SHP77 treated with DMSO at 0.1 percent for 48 hours (cell line): ENCODE data around the gene NEO1.

ENCODE experiments used
- DNase-seq: peaks from one replicate; lab custom pipeline; 2025; lab: John Stamatoyannopoulos, UW

Gene NEO1

GRCh38 chr15:73331991-73332925 is 280.0 kb downstream of the NEO1 start:
- DNase-seq, result no peak

DNA sequence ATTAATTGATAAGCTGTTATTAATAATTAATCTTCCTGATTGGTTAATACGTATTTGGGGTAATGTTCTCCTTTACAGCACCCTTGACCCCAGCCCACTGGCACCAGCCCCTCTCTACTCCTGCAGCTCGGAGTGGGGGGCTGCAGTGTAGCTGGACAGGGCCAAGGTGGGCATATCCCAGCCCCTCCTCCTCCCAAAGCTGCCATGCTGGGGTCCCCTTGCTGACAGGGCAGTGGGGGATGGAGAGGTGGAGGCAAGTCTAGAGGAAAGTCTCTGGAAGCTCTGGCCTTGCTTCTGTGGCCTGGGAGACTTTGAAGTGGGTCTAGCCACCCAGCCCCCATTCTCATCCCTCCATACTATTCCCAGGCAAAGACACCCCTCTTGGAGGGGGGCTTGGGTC is 280.7 kb downstream of the NEO1 start:
- DNase-seq, result no peak

- DNase-seq, result no peak
Observed at GRCh38 chr15:73334086-73334485, 281.8 kb downstream of the NEO1 start.

GRCh38 chr15:73335026-73335425 is 282.8 kb downstream of the NEO1 start:
- no peak for DNase-seq

- DNase-seq, result no peak
Observed at GRCh38 chr15:73335471-73335870, 283.2 kb downstream of the NEO1 start.

- no peak for DNase-seq
Observed at GRCh38 chr15:73336756-73337155, 284.5 kb downstream of the NEO1 start.

GRCh38 chr15:73337187-73337586 is 284.9 kb downstream of the NEO1 start:
- DNase-seq, result no peak

GRCh38 chr15:73338058-73338457 is 285.8 kb downstream of the NEO1 start:
- DNase-seq, result peak; percentile 17

DNA sequence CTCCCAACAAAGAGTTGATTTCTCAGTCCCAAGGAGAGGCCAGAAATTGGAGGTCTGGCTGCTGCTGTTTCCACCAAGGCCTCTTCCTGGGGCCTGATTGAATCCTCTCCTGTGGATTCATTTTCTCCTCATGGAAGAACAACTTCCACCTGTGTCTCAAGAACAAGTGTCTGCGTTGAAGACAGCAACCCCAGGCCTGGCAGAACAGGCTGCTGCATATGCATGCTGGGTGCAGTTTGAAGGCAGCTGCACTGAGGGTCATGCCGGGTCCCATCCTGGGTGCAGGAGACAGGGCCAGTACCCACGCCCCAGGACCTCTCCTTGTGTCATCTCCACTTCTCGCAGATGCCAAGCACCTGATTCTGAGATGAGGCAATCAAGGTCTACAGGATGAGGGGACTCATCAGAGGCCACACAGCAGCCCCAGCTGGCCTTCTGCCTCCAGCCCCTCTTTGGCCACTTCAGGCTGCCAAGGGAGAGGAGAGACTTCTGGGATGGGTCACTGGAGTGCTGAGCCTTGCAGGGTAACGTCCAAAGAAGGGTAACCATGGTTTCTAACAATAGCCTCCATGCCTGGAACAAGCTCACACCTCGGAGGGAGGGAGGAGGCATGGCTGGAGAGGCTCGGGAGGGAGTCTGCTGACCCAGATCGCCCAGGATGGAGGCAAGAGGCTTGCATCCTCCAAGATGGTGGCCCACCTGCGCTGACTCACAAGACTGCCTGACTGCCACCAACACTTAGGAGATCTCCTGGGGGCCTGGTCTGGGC is 286.5 kb downstream of the NEO1 start:
- DNase-seq, result no peak

DNA sequence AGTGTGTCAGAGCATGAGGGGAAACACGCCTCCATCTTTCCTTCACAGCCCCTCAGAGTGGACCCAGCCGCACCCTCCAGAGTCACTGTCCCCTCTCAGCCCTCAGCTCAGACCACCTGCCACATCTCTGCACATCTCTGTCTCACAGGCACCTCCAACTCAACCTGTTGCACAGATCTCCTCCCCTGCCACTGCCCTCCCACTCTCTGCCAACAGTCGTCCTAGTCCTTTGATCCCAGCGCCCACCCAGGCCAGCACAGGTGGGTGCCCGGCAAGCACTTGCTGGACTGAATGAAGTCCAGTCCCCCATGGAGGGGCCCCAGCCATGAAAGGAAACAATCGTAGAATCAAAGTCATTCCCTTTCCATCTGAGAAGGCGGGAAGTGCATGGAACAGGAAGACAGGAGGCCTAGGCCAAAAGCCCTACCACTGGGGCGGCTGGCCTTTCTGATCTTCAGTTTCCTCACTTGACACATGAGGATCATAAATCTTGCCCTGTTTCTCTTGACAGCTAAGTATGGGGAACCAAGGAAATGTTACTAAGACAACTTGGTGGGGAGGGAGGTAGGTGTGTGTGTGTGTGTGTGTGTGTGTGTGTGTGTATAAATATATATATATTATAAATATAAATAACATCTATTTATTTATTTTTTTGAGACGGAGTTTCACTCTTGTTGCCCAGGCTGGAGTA is 288.4 kb downstream of the NEO1 start:
- no peak for DNase-seq

GRCh38 chr15:73341886-73342600 is 289.8 kb downstream of the NEO1 start:
- no peak for DNase-seq

DNA sequence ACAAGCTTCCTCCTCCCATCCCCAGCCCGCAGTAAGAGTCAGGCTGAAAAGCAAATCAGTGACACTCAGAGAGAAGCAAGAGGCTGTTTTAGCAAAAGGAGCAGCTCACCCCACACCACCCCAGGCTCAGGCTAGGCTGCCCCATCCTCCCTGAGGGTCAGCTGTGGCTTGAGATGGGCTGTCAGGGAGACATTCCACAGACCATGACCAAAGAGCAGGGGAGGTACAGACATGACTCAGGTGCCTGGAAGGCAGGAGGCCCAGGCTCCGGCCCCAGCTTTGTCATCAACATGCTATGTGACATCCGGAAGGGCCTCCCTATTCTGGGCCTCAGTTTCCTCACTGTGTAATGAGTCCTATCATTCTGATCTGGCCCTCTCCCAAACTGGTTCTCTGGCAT is 291.8 kb downstream of the NEO1 start:
- DNase-seq, result no peak

GRCh38 chr15:73345658-73346057 is 293.4 kb downstream of the NEO1 start:
- peak; percentile 85 for DNase-seq

DNA sequence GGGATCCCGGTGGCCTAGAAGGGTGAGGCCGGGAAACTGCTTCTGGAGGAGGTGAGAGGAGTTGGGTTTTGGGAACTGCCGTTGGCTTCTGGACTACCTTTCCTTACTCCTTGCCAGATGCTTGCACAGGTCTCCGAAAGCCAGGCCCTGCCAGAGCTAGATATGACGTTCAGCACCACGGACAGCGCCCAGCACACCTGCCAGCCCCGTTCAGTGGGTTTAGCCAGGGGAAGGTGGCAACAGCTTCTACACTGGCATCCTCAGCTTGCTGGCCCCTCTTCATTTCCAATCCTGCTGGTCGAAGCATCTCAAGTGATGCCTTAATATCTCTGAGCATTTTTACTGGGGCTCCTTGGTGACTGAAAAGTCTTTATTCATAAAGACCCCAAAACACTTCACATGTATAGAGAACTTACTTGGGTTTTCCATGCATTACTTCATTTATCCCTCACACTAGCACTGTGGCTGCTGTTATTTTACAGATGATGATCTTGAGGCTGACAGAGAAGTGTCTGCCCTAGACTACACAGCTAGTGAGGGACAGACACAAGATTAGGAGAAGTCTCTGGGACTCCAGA is 294.6 kb downstream of the NEO1 start:
- no peak for DNase-seq

DNA sequence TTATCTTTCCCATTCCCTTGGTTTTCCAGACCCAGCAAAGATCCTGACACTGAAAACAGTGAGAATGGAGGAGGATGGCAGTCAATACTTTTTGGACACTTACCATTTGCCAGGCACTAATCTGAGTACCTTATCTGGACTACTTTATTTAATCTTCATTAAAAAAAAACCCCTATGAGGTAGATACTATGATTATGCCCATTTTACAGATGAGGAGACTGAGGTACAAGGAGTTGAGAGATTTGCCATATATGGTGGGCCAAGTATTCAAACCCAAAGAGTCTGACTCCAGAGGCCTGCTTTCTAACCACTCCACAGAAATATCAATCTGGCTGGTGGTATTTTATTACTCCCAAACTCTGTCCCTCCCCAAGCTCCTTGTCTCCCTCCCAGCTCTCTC is 296.9 kb downstream of the NEO1 start:
- DNase-seq, result no peak

DNA sequence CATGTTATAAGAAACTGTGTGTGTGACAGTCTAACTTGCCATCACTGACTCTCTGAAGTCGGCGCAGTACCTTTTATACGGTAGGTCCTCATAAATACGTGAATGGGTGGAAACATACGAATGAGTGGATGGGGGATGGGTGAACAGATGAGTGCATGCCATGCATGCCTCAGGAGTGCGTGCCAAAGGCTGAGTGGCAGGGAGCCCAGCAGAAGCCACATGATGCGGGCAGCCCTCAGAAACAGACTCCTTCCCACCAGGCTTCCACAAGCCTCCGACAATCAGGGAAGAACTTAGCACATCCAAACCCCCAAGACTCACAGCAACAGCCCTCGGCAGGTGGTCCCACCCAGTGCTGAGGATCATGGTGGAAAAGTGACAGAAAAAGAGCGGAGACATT is 299.8 kb downstream of the NEO1 start:
- no peak for DNase-seq

DNA sequence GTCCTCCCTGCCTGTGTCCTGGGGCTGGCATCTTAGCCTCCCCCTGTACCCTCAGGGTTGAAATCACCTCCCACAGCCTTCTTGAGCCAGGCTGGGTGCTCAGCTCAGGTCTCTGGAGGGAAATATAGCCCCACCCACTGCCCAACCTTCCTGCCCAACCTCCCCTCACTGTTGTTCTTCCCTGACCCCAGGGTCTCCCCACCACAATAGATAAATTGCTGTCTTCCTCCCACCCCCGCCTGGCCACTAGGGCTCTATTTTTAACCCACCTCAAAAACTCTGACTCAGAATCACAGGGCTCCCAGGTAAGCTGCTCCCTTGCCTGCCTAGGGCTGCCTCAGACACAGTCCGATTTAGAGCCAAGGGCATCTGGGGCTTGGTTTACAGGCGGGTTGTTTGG is 301.5 kb downstream of the NEO1 start:
- no peak for DNase-seq

DNA sequence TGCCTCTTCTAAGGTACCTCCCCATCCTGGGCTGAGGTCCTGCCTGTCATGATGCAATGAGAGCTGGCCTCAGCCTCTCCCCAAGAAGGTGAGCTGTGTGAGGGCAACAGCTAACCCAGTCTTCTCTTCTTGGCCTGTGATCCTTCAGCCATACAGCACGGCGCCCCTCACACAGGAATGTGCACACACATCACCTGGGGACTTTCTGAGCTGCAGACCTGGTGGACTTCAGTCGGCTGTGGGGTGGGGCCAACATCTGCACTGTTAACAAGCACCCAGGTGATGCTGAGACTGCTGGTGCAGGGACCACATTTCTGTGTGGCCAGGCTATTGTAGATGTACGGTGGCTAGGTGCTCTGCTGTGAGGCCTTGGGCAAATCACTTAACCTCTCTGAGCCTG is 302.0 kb downstream of the NEO1 start:
- no peak for DNase-seq
